Liver (tissue), 9 donors: ENCODE measurements around the gene C1orf174. TPM values are rescaled to one million over a fixed set of nuclear protein-coding genes. Genes with fewer than 3 reads are reported as not detected.

Experiments
- DNase-seq: peaks from one replicate; pipeline ENCODE4 v3.0.0-alpha.2; 2017; ENCODE audit warnings: low spot score
- H3K27ac ChIP-seq, 2 donors: one replicate each; pipeline ENCODE4 v1.7.0; 2013; ENCODE audit warnings: inconsistent platforms in 2 of 2, low read length in 2 of 2, control low read depth in 1 of 2, low read depth in 1 of 2, mild to moderate bottlenecking in 1 of 2
- H3K27me3 ChIP-seq, 4 donors: one replicate each; pipeline versions ENCODE4 v1.6.1 to v1.7.0; 2013; ENCODE audit warnings: low read length in 3 of 4, inconsistent platforms in 1 of 4, mild to moderate bottlenecking in 1 of 4, moderate library complexity in 1 of 4; ENCODE audit not compliant: control insufficient read depth in 4 of 4, insufficient read depth in 4 of 4
- H3K36me3 ChIP-seq, 4 donors: one replicate each; pipeline versions ENCODE4 v1.6.1 to v1.7.0; 2013; ENCODE audit warnings: low read length in 3 of 4, mild to moderate bottlenecking in 3 of 4, low read depth in 1 of 4, moderate library complexity in 1 of 4; ENCODE audit not compliant: control insufficient read depth in 4 of 4, insufficient read depth in 3 of 4
- H3K4me1 ChIP-seq, 4 donors: one replicate each; pipeline versions ENCODE4 v1.6.1 to v1.7.0; 2013; ENCODE audit warnings: low read length in 3 of 4, mild to moderate bottlenecking in 3 of 4, moderate library complexity in 1 of 4; ENCODE audit not compliant: control insufficient read depth in 4 of 4, insufficient read depth in 4 of 4
- H3K4me3 ChIP-seq, 3 donors: one replicate each; pipeline versions ENCODE4 v1.6.1 to v1.7.0; 2013; ENCODE audit warnings: low read length in 3 of 3, control low read depth in 1 of 3, low read depth in 1 of 3, mild to moderate bottlenecking in 1 of 3
- H3K9ac ChIP-seq, 2 donors: one replicate each; pipeline ENCODE4 v1.7.0; 2013; ENCODE audit warnings: low read length in 2 of 2, mild to moderate bottlenecking in 2 of 2, moderate library complexity in 2 of 2, control low read depth in 1 of 2, low read depth in 1 of 2
- H3K9me3 ChIP-seq, 4 donors: one replicate each; pipeline versions ENCODE4 v1.6.1 to v1.7.0; 2013; ENCODE audit warnings: low read length in 3 of 4; ENCODE audit not compliant: control insufficient read depth in 4 of 4
- ATF3 ChIP-seq: IDR thresholded peaks from 2 replicates; pipeline ENCODE4 v1.6.1; 2016; ENCODE audit warnings: antibody characterized with exemption
- CTCF ChIP-seq: fragments of 150-350 bp; IDR thresholded peaks from 2 replicates; pipeline ENCODE4 v1.5.1; 2017; ENCODE audit warnings: improper control_type of control experiment, low read depth, low read length; ENCODE audit not compliant: missing input control
- EGR1 ChIP-seq, 2 donors: IDR thresholded peaks; 2 replicates each; pipeline ENCODE4 v1.6.1; 2016 to 2018; ENCODE audit warnings: antibody characterized with exemption in 2 of 2, low read depth in 2 of 2
- FOXA1 ChIP-seq: IDR thresholded peaks from 2 replicates; pipeline ENCODE4 v1.6.1; 2016; ENCODE audit warnings: antibody characterized with exemption
- FOXA2 ChIP-seq: IDR thresholded peaks from 2 replicates; pipeline ENCODE4 v1.6.1; 2016; ENCODE audit warnings: antibody characterized with exemption
- GABPA ChIP-seq, 2 donors: IDR thresholded peaks in 1 of 2; conservative IDR thresholded peaks in 1 of 2; 2 replicates each; pipeline ENCODE4 v1.6.1; 2016; ENCODE audit warnings: antibody characterized with exemption in 2 of 2, mild to moderate bottlenecking in 1 of 2, moderate library complexity in 1 of 2
- HNF4A ChIP-seq, 2 donors: conservative IDR thresholded peaks; 2 replicates each; pipeline ENCODE4 v1.6.1; 2016; ENCODE audit warnings: antibody characterized with exemption in 2 of 2, mild to moderate bottlenecking in 2 of 2
- HNF4G ChIP-seq: IDR thresholded peaks from 2 replicates; pipeline ENCODE4 v1.6.1; 2016; ENCODE audit warnings: antibody characterized with exemption
- JUND ChIP-seq, 2 donors: IDR thresholded peaks; 2 replicates each; pipeline ENCODE4 v1.6.1; 2016; ENCODE audit warnings: antibody characterized with exemption in 2 of 2
- MAX ChIP-seq: IDR thresholded peaks from 2 replicates; pipeline ENCODE4 v1.6.1; 2016; ENCODE audit warnings: antibody characterized with exemption
- NR2F2 ChIP-seq: IDR thresholded peaks from 2 replicates; pipeline ENCODE4 v1.6.1; 2016; ENCODE audit warnings: antibody characterized with exemption
- RAD21 ChIP-seq, 2 donors: IDR thresholded peaks; 2 replicates each; pipeline ENCODE4 v1.6.1; 2016; ENCODE audit warnings: antibody characterized with exemption in 2 of 2, mild to moderate bottlenecking in 2 of 2
- RXRA ChIP-seq, 2 donors: IDR thresholded peaks; 2 replicates each; pipeline ENCODE4 v1.6.1; 2017 to 2018; ENCODE audit warnings: antibody characterized with exemption in 2 of 2, mild to moderate bottlenecking in 1 of 2
- SP1 ChIP-seq: IDR thresholded peaks from 2 replicates; pipeline ENCODE4 v1.6.1; 2018; ENCODE audit warnings: antibody characterized with exemption, mild to moderate bottlenecking
- TAF1 ChIP-seq: conservative IDR thresholded peaks from 2 replicates; pipeline ENCODE4 v1.6.1; 2016; ENCODE audit warnings: antibody characterized with exemption, mild to moderate bottlenecking
- YY1 ChIP-seq: IDR thresholded peaks from 2 replicates; pipeline ENCODE4 v1.6.1; 2016; ENCODE audit warnings: antibody characterized with exemption, mild to moderate bottlenecking
- WGBS: extraction: QIAGEN DNeasy Blood & Tissue Kit; methylation state at CpG from one replicate; pipeline ENCODE4 v1.1.7; 2013; 5-methylcytosine and 5-hydroxymethylcytosine counted together
- polyA plus RNA-seq, 2 donors: library from polyadenylated mRNA; stranded (reverse) in 1 of 2; unstranded in 1 of 2; fragments of 200-250 nt in 1 of 2; fragments of >200 nt in 1 of 2; fragmentation: Nextera tagmentation in 1 of 2; extraction: Ambion mirVana in 1 of 2; gene quantifications; one replicate each; pipeline versions ENCODE4 v1.2.1 to v1.2.3, GENCODE V29; 2013 to 2015
- total RNA-seq, 2 donors: library from RNA; depleted of rRNA; stranded (reverse); fragments of >200 nt; gene quantifications; one replicate each; pipeline ENCODE4 v1.2.3, GENCODE V29; 2014
- TF ChIP-seq, protein P1 (sequence below): IDR thresholded peaks from 2 replicates; pipeline ENCODE4 v1.6.1; 2016; ENCODE audit warnings: antibody characterized with exemption, mild to moderate bottlenecking
- TF ChIP-seq, protein P2 (sequence below): IDR thresholded peaks from 2 replicates; pipeline ENCODE4 v1.6.1; 2016; ENCODE audit warnings: antibody characterized with exemption
- donor health status: healthy.
- donor health status: healthy.
- donor health status: healthy.
- donor health status: healthy.
- donor health status: healthy.

Gene C1orf174
- total and polyA plus RNA-seq, 4 donors: 10.4 to 17.0 (median 13.8) TPM

GRCh38 chr1:3884966-3885365 is 15.1 kb downstream of the C1orf174 start:
- Histone ChIP-seq H3K4me1 (no peaks in the 10 kb centered on the region), H3K36me3 (peaks cover 7 to 39% (median 20%) of the 10 kb centered on the region in 4 donors), H3K27me3 (no peaks in the 10 kb centered on the region), H3K9ac (no peak overlapping the region), H3K9me3 (no peaks in the 10 kb centered on the region), H3K4me3 (no peak overlapping the region), H3K27ac (no peak overlapping the region)
- 94% methylated on average over 13 of the region's 13 CpGs for WGBS
- TF ChIP-seq EGR1 (IDR thresholded peaks at IDR 0.05; ENCODE audit: low read depth in 2 of 2) (no peak), RAD21 (IDR thresholded peaks at IDR 0.05) (no peak), SP1 (no peak), RXRA (IDR thresholded peaks at IDR 0.05) (no peak), HNF4A (conservative IDR thresholded peaks at IDR 0.05) (no peak), HNF4G (no peak), GABPA (IDR thresholded peaks at IDR 0.05 in 1 of 2, conservative IDR thresholded peaks at IDR 0.05 in 1 of 2) (no peak), FOXA2 (no peak), CTCF (no peak), JUND (IDR thresholded peaks at IDR 0.05) (no peak), TAF1 (no peak), FOXA1 (no peak), MAX (no peak)
- TF ChIP-seq, protein P1, sequence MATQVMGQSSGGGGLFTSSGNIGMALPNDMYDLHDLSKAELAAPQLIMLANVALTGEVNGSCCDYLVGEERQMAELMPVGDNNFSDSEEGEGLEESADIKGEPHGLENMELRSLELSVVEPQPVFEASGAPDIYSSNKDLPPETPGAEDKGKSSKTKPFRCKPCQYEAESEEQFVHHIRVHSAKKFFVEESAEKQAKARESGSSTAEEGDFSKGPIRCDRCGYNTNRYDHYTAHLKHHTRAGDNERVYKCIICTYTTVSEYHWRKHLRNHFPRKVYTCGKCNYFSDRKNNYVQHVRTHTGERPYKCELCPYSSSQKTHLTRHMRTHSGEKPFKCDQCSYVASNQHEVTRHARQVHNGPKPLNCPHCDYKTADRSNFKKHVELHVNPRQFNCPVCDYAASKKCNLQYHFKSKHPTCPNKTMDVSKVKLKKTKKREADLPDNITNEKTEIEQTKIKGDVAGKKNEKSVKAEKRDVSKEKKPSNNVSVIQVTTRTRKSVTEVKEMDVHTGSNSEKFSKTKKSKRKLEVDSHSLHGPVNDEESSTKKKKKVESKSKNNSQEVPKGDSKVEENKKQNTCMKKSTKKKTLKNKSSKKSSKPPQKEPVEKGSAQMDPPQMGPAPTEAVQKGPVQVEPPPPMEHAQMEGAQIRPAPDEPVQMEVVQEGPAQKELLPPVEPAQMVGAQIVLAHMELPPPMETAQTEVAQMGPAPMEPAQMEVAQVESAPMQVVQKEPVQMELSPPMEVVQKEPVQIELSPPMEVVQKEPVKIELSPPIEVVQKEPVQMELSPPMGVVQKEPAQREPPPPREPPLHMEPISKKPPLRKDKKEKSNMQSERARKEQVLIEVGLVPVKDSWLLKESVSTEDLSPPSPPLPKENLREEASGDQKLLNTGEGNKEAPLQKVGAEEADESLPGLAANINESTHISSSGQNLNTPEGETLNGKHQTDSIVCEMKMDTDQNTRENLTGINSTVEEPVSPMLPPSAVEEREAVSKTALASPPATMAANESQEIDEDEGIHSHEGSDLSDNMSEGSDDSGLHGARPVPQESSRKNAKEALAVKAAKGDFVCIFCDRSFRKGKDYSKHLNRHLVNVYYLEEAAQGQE: no peak
- TF ChIP-seq, protein P2, sequence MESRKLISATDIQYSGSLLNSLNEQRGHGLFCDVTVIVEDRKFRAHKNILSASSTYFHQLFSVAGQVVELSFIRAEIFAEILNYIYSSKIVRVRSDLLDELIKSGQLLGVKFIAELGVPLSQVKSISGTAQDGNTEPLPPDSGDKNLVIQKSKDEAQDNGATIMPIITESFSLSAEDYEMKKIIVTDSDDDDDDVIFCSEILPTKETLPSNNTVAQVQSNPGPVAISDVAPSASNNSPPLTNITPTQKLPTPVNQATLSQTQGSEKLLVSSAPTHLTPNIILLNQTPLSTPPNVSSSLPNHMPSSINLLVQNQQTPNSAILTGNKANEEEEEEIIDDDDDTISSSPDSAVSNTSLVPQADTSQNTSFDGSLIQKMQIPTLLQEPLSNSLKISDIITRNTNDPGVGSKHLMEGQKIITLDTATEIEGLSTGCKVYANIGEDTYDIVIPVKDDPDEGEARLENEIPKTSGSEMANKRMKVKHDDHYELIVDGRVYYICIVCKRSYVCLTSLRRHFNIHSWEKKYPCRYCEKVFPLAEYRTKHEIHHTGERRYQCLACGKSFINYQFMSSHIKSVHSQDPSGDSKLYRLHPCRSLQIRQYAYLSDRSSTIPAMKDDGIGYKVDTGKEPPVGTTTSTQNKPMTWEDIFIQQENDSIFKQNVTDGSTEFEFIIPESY: no peak
- DNase-seq: no peak

DNA sequence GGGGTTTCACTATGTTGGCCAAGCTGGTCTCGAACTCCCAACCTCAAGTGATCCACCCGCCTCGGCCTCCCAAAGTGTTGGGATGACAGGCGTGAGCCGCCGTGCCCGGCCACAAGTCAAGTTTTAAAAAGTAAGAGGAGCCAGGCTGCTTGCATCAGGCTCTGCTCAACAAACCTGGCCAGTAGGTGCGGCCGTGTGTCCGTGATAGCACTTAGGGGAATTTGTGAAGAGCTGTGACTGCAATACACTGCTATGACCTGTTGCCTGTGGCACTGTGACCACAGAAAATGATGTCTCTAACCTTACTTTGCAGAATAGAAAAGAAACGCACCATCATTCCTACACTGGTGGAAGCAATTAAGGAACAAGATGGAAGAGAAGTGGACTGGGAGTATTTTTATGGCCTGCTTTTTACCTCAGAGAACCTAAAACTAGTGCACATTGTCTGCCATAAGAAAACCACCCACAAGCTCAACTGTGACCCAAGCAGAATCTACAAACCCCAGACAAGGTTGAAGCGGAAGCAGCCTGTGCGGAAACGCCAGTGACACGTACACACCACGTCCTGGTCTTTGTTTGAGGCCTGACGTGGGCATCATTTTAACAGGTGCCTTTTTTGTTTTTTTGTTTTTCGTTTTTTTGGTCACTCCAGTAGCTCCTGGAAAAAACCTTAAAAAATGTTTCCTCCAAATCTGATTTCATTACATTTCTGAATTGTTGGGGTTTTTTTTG is 16.7 kb downstream of the C1orf174 start:
- Histone ChIP-seq H3K36me3 (peaks cover 6 to 43% (median 23%) of the 10 kb centered on the region in 4 donors), H3K9me3 (peaks cover 0 to 5% (median 3%) of the 10 kb centered on the region in 4 donors), H3K9ac (no peak overlapping the region), H3K27me3 (no peaks in the 10 kb centered on the region), H3K4me3 (no peak overlapping the region), H3K27ac (no peak overlapping the region), H3K4me1 (no peaks in the 10 kb centered on the region)
- WGBS: 95% methylated on average over 18 of the region's 18 CpGs
- no peak for DNase-seq
- TF ChIP-seq GABPA (IDR thresholded peaks at IDR 0.05 in 1 of 2, conservative IDR thresholded peaks at IDR 0.05 in 1 of 2) (no peak), YY1 (no peak), HNF4G (no peak), SP1 (no peak), CTCF (no peak), JUND (IDR thresholded peaks at IDR 0.05) (no peak), FOXA1 (no peak), HNF4A (conservative IDR thresholded peaks at IDR 0.05) (no peak), FOXA2 (no peak), EGR1 (IDR thresholded peaks at IDR 0.05; ENCODE audit: low read depth in 2 of 2) (no peak), RXRA (IDR thresholded peaks at IDR 0.05) (no peak), RAD21 (IDR thresholded peaks at IDR 0.05) (no peak), NR2F2 (no peak), ATF3 (no peak)
- TF ChIP-seq, protein P2: no peak
